ENCODE measurements around the gene PAFAH1B1. TPM values are rescaled to one million over a fixed set of nuclear protein-coding genes. Genes with fewer than 3 reads are reported as not detected.
"Not testable (repeated sequence)": the region's sequence is repeated elsewhere in the genome, so short reads cannot be mapped to it uniquely, and the experiment has no call there.

PAFAH1B1 gene
- total RNA-seq, 2 experiments from 2014 or later: 164 to 173 TPM

GRCh38 chr17:2649191-2649590 lies 55.7 kb downstream of the PAFAH1B1 start:
- peaks cover 49% of the 10 kb centered on the region for H3K36me3 Mint-ChIP-seq (ENCODE audit: low read depth)
- no peak overlapping the region for H3K4me3 Mint-ChIP-seq
- peaks cover 3% of the 10 kb centered on the region for H3K4me1 Mint-ChIP-seq (ENCODE audit: low read depth)
- DNase-seq (no peak), ATAC-seq (no peak)
- no peaks in the 10 kb centered on the region for H3K27me3 Mint-ChIP-seq (ENCODE audit: low read depth)
- ChIA-PET POLR2A (no interaction called here), CTCF (no interaction called here)
- no peaks in the 10 kb centered on the region for H3K9me3 Mint-ChIP-seq (ENCODE audit: insufficient read depth)
- H3K27ac Mint-ChIP-seq: no peak overlapping the region

- H3K36me3 Mint-ChIP-seq (ENCODE audit: low read depth): peaks cover 37% of the 10 kb centered on the region
- H3K27me3 Mint-ChIP-seq (ENCODE audit: low read depth); H3K27ac Mint-ChIP-seq; H3K4me1 Mint-ChIP-seq (ENCODE audit: low read depth); DNase-seq; CTCF ChIA-PET; H3K4me3 Mint-ChIP-seq; ATAC-seq; H3K9me3 Mint-ChIP-seq (ENCODE audit: insufficient read depth); POLR2A ChIA-PET: not testable (repeated sequence)
Observed at GRCh38 chr17:2652911-2653310, 59.5 kb downstream of the PAFAH1B1 start.

- ChIA-PET CTCF (no interaction called here), POLR2A (no interaction called here)
- H3K36me3 Mint-ChIP-seq (ENCODE audit: low read depth): peaks cover 40% of the 10 kb centered on the region
- H3K9me3 Mint-ChIP-seq (ENCODE audit: insufficient read depth): no peaks in the 10 kb centered on the region
- H3K27ac Mint-ChIP-seq: no peak overlapping the region
- H3K27me3 Mint-ChIP-seq (ENCODE audit: low read depth): no peaks in the 10 kb centered on the region
- H3K4me1 Mint-ChIP-seq (ENCODE audit: low read depth): peaks cover 9% of the 10 kb centered on the region
- no peak overlapping the region for H3K4me3 Mint-ChIP-seq
- ATAC-seq (no peak), DNase-seq (no peak)
Observed at GRCh38 chr17:2655546-2655945, 62.1 kb downstream of the PAFAH1B1 start.

- Mint-ChIP-seq H3K9me3 (ENCODE audit: insufficient read depth) (no peaks in the 10 kb centered on the region), H3K27me3 (ENCODE audit: low read depth) (no peaks in the 10 kb centered on the region), H3K4me1 (ENCODE audit: low read depth) (peaks cover 17% of the 10 kb centered on the region), H3K36me3 (ENCODE audit: low read depth) (peaks cover 40% of the 10 kb centered on the region), H3K27ac (no peak overlapping the region), H3K4me3 (no peak overlapping the region)
- ATAC-seq: no peak
- ChIA-PET POLR2A (no interaction called here), CTCF (interaction anchor here (2.6 kb wide), 1 partner anchor 19 kb away, joined by 8 read pairs; no protein-coding TSS in a partner anchor)
- no peak for DNase-seq
Observed at GRCh38 chr17:2656283-2656682, 62.8 kb downstream of the PAFAH1B1 start.

- POLR2A ChIA-PET: interaction anchor here (0.6 kb wide), 1 partner anchor 982 kb away, joined by 3 read pairs; no protein-coding TSS in a partner anchor
- H3K4me1 Mint-ChIP-seq (ENCODE audit: low read depth): peaks cover 17% of the 10 kb centered on the region
- CTCF ChIA-PET: interaction anchor here (1.5 kb wide), 1 partner anchor 15 kb away, joined by 5 read pairs; no protein-coding TSS in a partner anchor
Observed at GRCh38 chr17:2659337-2659736, 65.9 kb downstream of the PAFAH1B1 start.

GRCh38 chr17:2660410-2660809 lies 67.0 kb downstream of the PAFAH1B1 start:
- Mint-ChIP-seq H3K4me1 (ENCODE audit: low read depth) (peaks cover 16% of the 10 kb centered on the region), H3K36me3 (ENCODE audit: low read depth) (peaks cover 31% of the 10 kb centered on the region)
- H3K9me3 Mint-ChIP-seq (ENCODE audit: insufficient read depth); H3K4me3 Mint-ChIP-seq; DNase-seq; H3K27ac Mint-ChIP-seq; H3K27me3 Mint-ChIP-seq (ENCODE audit: low read depth); POLR2A ChIA-PET; ATAC-seq: not testable (repeated sequence)
- CTCF ChIA-PET: interaction anchor here (1.2 to 1.5 kb wide), 2 partner anchors 14 to 33 kb away, joined by 3 to 5 read pairs; no protein-coding TSS in a partner anchor

More at GRCh38 chr17:2659337-2659736, 65.9 kb downstream of the PAFAH1B1 start:
- not testable (repeated sequence) for H3K27me3 Mint-ChIP-seq (ENCODE audit: low read depth); DNase-seq; H3K27ac Mint-ChIP-seq; ATAC-seq; H3K4me3 Mint-ChIP-seq; H3K9me3 Mint-ChIP-seq (ENCODE audit: insufficient read depth)
- peaks cover 31% of the 10 kb centered on the region for H3K36me3 Mint-ChIP-seq (ENCODE audit: low read depth)

- POLR2A ChIA-PET: no interaction called here
- CTCF ChIA-PET: no interaction called here
- ATAC-seq (no peak), DNase-seq (no peak)
- no peak overlapping the region for H3K27ac Mint-ChIP-seq
- H3K4me3 Mint-ChIP-seq: no peak overlapping the region
- H3K4me1 Mint-ChIP-seq (ENCODE audit: low read depth): no peaks in the 10 kb centered on the region
- no peaks in the 10 kb centered on the region for H3K9me3 Mint-ChIP-seq (ENCODE audit: insufficient read depth)
- peaks cover 65% of the 10 kb centered on the region for H3K36me3 Mint-ChIP-seq (ENCODE audit: low read depth)
- no peaks in the 10 kb centered on the region for H3K27me3 Mint-ChIP-seq (ENCODE audit: low read depth)
Observed at GRCh38 chr17:2672026-2672425, 78.6 kb downstream of the PAFAH1B1 start.

- ATAC-seq; DNase-seq; H3K4me1 Mint-ChIP-seq (ENCODE audit: low read depth); H3K27ac Mint-ChIP-seq; H3K9me3 Mint-ChIP-seq (ENCODE audit: insufficient read depth); H3K27me3 Mint-ChIP-seq (ENCODE audit: low read depth); POLR2A ChIA-PET; CTCF ChIA-PET; H3K4me3 Mint-ChIP-seq: not testable (repeated sequence)
- peaks cover 62% of the 10 kb centered on the region for H3K36me3 Mint-ChIP-seq (ENCODE audit: low read depth)
Observed at GRCh38 chr17:2679247-2679646, 85.8 kb downstream of the PAFAH1B1 start.

- no peak overlapping the region for H3K27ac Mint-ChIP-seq
- H3K4me3 Mint-ChIP-seq: no peak overlapping the region
- CTCF ChIA-PET: no interaction called here
- H3K4me1 Mint-ChIP-seq (ENCODE audit: low read depth): no peaks in the 10 kb centered on the region
- POLR2A ChIA-PET: no interaction called here
- peaks cover 57% of the 10 kb centered on the region for H3K36me3 Mint-ChIP-seq (ENCODE audit: low read depth)
- DNase-seq (no peak), ATAC-seq (no peak)
- no peaks in the 10 kb centered on the region for H3K9me3 Mint-ChIP-seq (ENCODE audit: insufficient read depth)
- no peaks in the 10 kb centered on the region for H3K27me3 Mint-ChIP-seq (ENCODE audit: low read depth)
Observed at GRCh38 chr17:2680961-2681360, 87.5 kb downstream of the PAFAH1B1 start.

GRCh38 chr17:2681650-2682049 lies 88.2 kb downstream of the PAFAH1B1 start:
- Mint-ChIP-seq H3K4me3 (no peak overlapping the region), H3K36me3 (ENCODE audit: low read depth) (peaks cover 53% of the 10 kb centered on the region), H3K27me3 (ENCODE audit: low read depth) (no peaks in the 10 kb centered on the region), H3K4me1 (ENCODE audit: low read depth) (no peaks in the 10 kb centered on the region), H3K9me3 (ENCODE audit: insufficient read depth) (no peaks in the 10 kb centered on the region), H3K27ac (no peak overlapping the region)
- ATAC-seq: no peak
- DNase-seq: no peak
- ChIA-PET CTCF (no interaction called here), POLR2A (no interaction called here)

GRCh38 chr17:2682176-2682938 lies 88.9 kb downstream of the PAFAH1B1 start:
- Mint-ChIP-seq H3K4me3 (no peak overlapping the region), H3K36me3 (ENCODE audit: low read depth) (peaks cover 48% of the 10 kb centered on the region), H3K9me3 (ENCODE audit: insufficient read depth) (no peaks in the 10 kb centered on the region), H3K4me1 (ENCODE audit: low read depth) (no peaks in the 10 kb centered on the region), H3K27me3 (ENCODE audit: low read depth) (no peaks in the 10 kb centered on the region), H3K27ac (no peak overlapping the region)
- CTCF ChIA-PET: no interaction called here
- DNase-seq: no peak
- POLR2A ChIA-PET: no interaction called here
- ATAC-seq: no peak

- Mint-ChIP-seq H3K4me3 (no peak overlapping the region), H3K27me3 (ENCODE audit: low read depth) (no peaks in the 10 kb centered on the region), H3K36me3 (ENCODE audit: low read depth) (peaks cover 51% of the 10 kb centered on the region), H3K4me1 (ENCODE audit: low read depth) (peaks cover 4% of the 10 kb centered on the region), H3K9me3 (ENCODE audit: insufficient read depth) (no peaks in the 10 kb centered on the region), H3K27ac (peak overlapping the region; percentile 51)
- CTCF ChIA-PET: interaction anchor here (1.7 kb wide), 1 partner anchor 10 kb away, joined by 5 read pairs; no protein-coding TSS in a partner anchor
- no peak for ATAC-seq
- no peak for DNase-seq
- POLR2A ChIA-PET: no interaction called here
Observed at GRCh38 chr17:2683912-2684311, 90.5 kb downstream of the PAFAH1B1 start.

All from activated CD8-positive, alpha-beta T cell treated with anti-CD3 and anti-CD28 coated beads, Interleukin-2, amount 10 ng/mL, durations not matched to agents 7 days and 5 days (primary cell).